ENCODE data around the gene RNF144A.

RNF144A gene

GRCh38 chr2:6945087-6945813 lies 28.0 kb downstream of the RNF144A start:
- in situ Hi-C loops (cut with MboI; ENCODE audit: low sequenced_read_pairs) = no loop called here

GRCh38 chr2:6945821-6946220 lies 28.6 kb downstream of the RNF144A start:
- in situ Hi-C loops (cut with MboI; ENCODE audit: low sequenced_read_pairs) = no loop called here

GRCh38 chr2:6946722-6947121 lies 29.5 kb downstream of the RNF144A start:
- in situ Hi-C loops (cut with MboI; ENCODE audit: low sequenced_read_pairs) = no loop called here

GRCh38 chr2:6947929-6948676 lies 30.9 kb downstream of the RNF144A start:
- in situ Hi-C loops (cut with MboI; ENCODE audit: low sequenced_read_pairs) = no loop called here

GRCh38 chr2:6948677-6949351 lies 31.6 kb downstream of the RNF144A start:
- in situ Hi-C loops (cut with MboI; ENCODE audit: low sequenced_read_pairs) = no loop called here

GRCh38 chr2:6951046-6951445 lies 33.8 kb downstream of the RNF144A start:
- in situ Hi-C loops (cut with MboI; ENCODE audit: low sequenced_read_pairs) = no loop called here

GRCh38 chr2:6952101-6952500 lies 34.9 kb downstream of the RNF144A start:
- in situ Hi-C loops (cut with MboI; ENCODE audit: low sequenced_read_pairs) = no loop called here

GRCh38 chr2:6954586-6954985 lies 37.4 kb downstream of the RNF144A start:
- in situ Hi-C loops (cut with MboI; ENCODE audit: low sequenced_read_pairs) = no loop called here

- in situ Hi-C loops (cut with MboI; ENCODE audit: low sequenced_read_pairs) = no loop called here
These were observed 38.4 kb downstream of the RNF144A start for GRCh38 chr2:6955511-6956136.

- in situ Hi-C loops (cut with MboI; ENCODE audit: low sequenced_read_pairs) = no loop called here
These were observed 39.4 kb downstream of the RNF144A start for GRCh38 chr2:6956566-6956965.

- in situ Hi-C loops (cut with MboI; ENCODE audit: low sequenced_read_pairs) = no loop called here
These were observed 40.0 kb downstream of the RNF144A start for GRCh38 chr2:6957031-6957714.

- in situ Hi-C loops (cut with MboI; ENCODE audit: low sequenced_read_pairs) = no loop called here
These were observed 40.9 kb downstream of the RNF144A start for GRCh38 chr2:6957910-6958615.

GRCh38 chr2:6958616-6959235 lies 41.5 kb downstream of the RNF144A start:
- in situ Hi-C loops (cut with MboI; ENCODE audit: low sequenced_read_pairs) = no loop called here

GRCh38 chr2:6959751-6960150 lies 42.5 kb downstream of the RNF144A start:
- in situ Hi-C loops (cut with MboI; ENCODE audit: low sequenced_read_pairs) = no loop called here

- in situ Hi-C loops (cut with MboI; ENCODE audit: low sequenced_read_pairs) = no loop called here
These were observed 43.4 kb downstream of the RNF144A start for GRCh38 chr2:6960659-6961058.

- in situ Hi-C loops (cut with MboI; ENCODE audit: low sequenced_read_pairs) = no loop called here
These were observed 46.5 kb downstream of the RNF144A start for GRCh38 chr2:6963727-6964126.

GRCh38 chr2:6965071-6965795 lies 48.0 kb downstream of the RNF144A start:
- in situ Hi-C loops (cut with MboI; ENCODE audit: low sequenced_read_pairs) = no loop called here

- in situ Hi-C loops (cut with MboI; ENCODE audit: low sequenced_read_pairs) = no loop called here
These were observed 49.3 kb downstream of the RNF144A start for GRCh38 chr2:6966446-6966940.

GRCh38 chr2:6967301-6967700 lies 50.1 kb downstream of the RNF144A start:
- in situ Hi-C loops (cut with MboI; ENCODE audit: low sequenced_read_pairs) = no loop called here
